Measurements from ENCODE around the gene SEL1L.

GRCh38 chr14:81519200-81520011 lies 14.2 kb downstream of the SEL1L start:
- TF ChIP-seq POLR2AphosphoS5 (IDR thresholded peaks at IDR 0.05; ENCODE audit: low read depth, low read length): no peak
- TF ChIP-seq CTCF (IDR thresholded peaks at IDR 0.05): no peak
- no peak for TF ChIP-seq REST (IDR thresholded peaks at IDR 0.05; ENCODE audit: insufficient read depth in 1 of 2, low read depth in 2 of 2, low read length in 1 of 2)
- TF ChIP-seq TCF7L2 (IDR thresholded peaks at IDR 0.05; ENCODE audit: low read depth, low read length): no peak
- TF ChIP-seq SIN3A (IDR thresholded peaks at IDR 0.05; ENCODE audit: borderline replicate concordance, insufficient read depth, low read depth, low read length): no peak

All from Panc1 (cell line).